ENCODE results near the gene PTPN9. TPM values are rescaled to one million over a fixed set of nuclear protein-coding genes. Genes with fewer than 3 reads are reported as not detected.
A peak's percentile ranks its signal among the peaks of the same experiment; 100 is the strongest.

PTPN9 gene
- total RNA-seq: 10 to 100 TPM; 19.3 to 22.3 TPM

DNA sequence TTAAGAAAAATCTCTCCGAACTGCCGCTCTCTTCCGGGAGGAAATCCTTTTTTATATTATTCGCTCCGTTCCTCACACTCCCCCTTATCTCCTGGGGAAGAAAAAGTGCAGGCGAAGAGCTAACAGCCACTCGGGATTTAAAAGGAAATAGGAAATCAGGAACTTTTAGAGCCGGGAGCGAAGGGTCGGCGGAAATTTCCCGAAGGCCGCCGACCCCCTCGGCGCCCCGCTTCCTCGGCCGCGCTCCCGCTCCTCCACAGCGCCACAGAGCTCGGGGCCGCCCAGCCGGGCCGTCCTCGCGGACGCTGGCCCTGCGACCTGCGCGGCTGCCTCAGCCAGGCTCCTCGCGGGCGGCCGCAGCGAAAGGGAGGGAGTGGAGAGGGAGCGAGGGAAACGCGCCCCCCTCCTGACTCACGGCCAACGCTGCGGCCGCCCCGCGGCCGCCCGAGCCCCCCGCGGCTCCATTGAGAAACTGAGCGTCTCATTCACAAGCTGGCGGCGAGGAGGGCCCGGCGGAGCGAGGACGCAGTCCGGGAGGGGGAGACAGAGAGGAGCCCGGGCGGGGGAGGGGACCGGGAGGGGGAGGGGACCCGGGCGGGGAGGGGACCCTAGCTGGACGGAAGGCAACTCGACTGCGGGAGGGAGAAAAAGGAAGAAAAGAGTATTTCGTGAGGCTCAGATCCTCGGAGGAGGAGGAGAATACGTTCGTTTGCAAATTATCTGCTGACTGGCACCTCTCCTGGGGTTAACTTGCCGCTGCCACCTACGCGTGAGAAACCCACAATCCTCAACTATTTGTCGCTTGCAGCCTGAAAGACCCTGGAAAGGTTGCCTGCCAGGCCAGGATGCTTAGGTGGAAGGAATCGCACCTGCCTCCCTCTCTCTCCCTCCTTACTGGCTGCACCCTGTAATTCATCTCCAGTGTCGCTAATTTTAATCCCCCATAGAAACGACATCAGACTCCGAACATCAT is at the start of gene PTPN9:
TSS of gene PTPN9 (minus strand) at position 368 of the 973 bp plus-strand sequence. CDS start 539 bp downstream, outside the sequence.
- no peaks in the 10 kb centered on the region for H3K27me3 ChIP-seq (replicated peaks; ENCODE audit: insufficient read depth)
- no peaks in the 10 kb centered on the region for H3K36me3 ChIP-seq
- DNase-seq (ENCODE audit: low spot score): peak; percentile 71
- TF ChIP-seq, protein P1, sequence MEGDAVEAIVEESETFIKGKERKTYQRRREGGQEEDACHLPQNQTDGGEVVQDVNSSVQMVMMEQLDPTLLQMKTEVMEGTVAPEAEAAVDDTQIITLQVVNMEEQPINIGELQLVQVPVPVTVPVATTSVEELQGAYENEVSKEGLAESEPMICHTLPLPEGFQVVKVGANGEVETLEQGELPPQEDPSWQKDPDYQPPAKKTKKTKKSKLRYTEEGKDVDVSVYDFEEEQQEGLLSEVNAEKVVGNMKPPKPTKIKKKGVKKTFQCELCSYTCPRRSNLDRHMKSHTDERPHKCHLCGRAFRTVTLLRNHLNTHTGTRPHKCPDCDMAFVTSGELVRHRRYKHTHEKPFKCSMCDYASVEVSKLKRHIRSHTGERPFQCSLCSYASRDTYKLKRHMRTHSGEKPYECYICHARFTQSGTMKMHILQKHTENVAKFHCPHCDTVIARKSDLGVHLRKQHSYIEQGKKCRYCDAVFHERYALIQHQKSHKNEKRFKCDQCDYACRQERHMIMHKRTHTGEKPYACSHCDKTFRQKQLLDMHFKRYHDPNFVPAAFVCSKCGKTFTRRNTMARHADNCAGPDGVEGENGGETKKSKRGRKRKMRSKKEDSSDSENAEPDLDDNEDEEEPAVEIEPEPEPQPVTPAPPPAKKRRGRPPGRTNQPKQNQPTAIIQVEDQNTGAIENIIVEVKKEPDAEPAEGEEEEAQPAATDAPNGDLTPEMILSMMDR (IDR thresholded peaks at IDR 0.05): peak; percentile 22 to 46 (median 32)
- TF ChIP-seq POLR2A (IDR thresholded peaks at IDR 0.05) (peak; percentile 64), POLR2AphosphoS5 (IDR thresholded peaks at IDR 0.05) (peak; percentile 23)
- peak within 1 kb of the TSS; percentile 84 to 92 for H3K27ac ChIP-seq
- H3K4me3 ChIP-seq: peak within 1 kb of the TSS; percentile 91 to 94
- intact Hi-C loops (cut with DNase I): loop anchor here (1.0 to 5.0 kb wide), 4 partner anchors 52 to 211 kb away; partner anchors contain the start of genes MAN2C1, SIN3A and SNX33
- H3K9me3 ChIP-seq: no peaks in the 10 kb centered on the region
- WGBS: 1% methylated on average over 78 of the region's 78 CpGs
- no peaks in the 10 kb centered on the region for H3K4me1 ChIP-seq (replicated peaks)

DNA sequence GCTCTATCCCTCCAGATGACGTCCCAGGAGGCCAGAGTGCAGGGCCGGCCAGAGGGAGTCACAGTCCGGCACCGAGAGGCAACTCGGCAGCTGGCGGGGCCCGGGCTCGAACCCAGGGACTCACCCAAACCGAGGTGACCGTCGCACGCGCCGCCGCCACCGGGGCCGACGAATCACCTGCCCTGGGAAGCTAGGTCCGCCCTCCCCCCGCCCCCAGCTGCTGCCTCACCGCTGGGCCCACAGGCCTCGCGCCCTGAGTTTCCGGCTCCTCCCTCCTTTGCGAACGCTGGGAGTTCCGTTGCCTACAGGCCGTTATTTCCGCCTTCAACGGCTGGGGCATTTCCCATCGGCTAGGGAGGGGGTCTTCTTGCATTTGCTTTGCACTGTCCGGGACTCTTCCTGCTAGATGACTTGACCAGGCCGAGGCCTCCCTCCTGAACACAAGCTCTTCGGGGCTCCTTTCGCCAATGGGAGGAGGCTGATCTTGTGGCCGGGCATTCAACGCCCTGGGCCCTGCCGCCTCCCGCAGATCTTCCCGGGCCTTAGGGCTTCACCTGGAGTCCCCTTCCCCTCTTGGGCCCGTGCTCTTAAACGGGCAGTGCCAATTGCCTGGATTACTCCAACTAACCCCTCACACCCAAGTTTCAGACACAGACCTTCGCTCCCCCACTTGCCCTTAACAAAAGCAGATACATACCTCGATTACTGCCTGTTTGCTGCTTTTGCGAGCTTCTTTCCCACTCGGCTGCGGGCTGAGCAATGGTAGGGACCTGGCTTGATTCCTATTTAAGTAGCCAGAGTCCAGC is 46.6 kb upstream of the PTPN9 start, which contains the start of gene SNUPN:
TSS of gene SNUPN (minus strand) at position 184 of the 806 bp plus-strand sequence. CDS start 4,674 bp downstream, outside the sequence.
- peak; percentile 91 for DNase-seq (ENCODE audit: low spot score)
- peak within 1 kb of the TSS; percentile 90 to 91 for H3K27ac ChIP-seq
- intact Hi-C loops (cut with DNase I): loop anchor here (2.0 kb wide), 1 partner anchor 175 kb away; the partner anchor contains the start of gene SIN3A
- under 1% methylated on average over 45 of the region's 47 CpGs for WGBS
- H3K4me3 ChIP-seq: peak within 1 kb of the TSS; percentile 66 to 74
- H3K4me1 ChIP-seq (replicated peaks): peaks cover 3% of the 10 kb centered on the region
- H3K36me3 ChIP-seq: no peaks in the 10 kb centered on the region
- no peaks in the 10 kb centered on the region for H3K27me3 ChIP-seq (replicated peaks; ENCODE audit: insufficient read depth)
- TF ChIP-seq POLR2AphosphoS5 (IDR thresholded peaks at IDR 0.05): peak; percentile 91
- TF ChIP-seq, protein P1 (IDR thresholded peaks at IDR 0.05): peak in 2 of 4 experiments; percentile 16 to 32
- TF ChIP-seq POLR2A (IDR thresholded peaks at IDR 0.05): peak; percentile 16
- no peaks in the 10 kb centered on the region for H3K9me3 ChIP-seq

DNA sequence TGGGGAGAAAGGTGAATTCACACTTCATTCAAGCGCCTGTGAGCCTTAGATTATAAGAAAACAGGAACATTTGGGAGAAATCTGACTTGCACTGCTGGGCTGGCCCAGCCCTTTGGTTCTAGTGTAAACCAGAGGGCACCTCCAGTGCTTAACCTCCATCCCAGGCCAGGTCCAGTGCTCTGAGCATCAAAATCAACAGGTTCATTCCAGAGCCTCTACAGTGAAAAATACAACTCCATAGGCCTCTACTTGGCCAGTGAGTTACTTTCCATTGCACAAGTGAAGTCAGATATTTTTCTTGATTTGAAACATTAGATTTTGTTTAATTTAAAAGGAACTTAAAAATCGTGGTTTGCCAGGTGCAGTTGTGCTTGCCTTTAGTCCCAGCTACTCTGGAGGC is 43.4 kb upstream of the PTPN9 start:
- no peak overlapping the region for H3K4me3 ChIP-seq
- H3K4me1 ChIP-seq (replicated peaks): peaks cover 3% of the 10 kb centered on the region
- H3K36me3 ChIP-seq: no peaks in the 10 kb centered on the region
- DNase-seq (ENCODE audit: low spot score): no peak
- no peaks in the 10 kb centered on the region for H3K27me3 ChIP-seq (replicated peaks; ENCODE audit: insufficient read depth)
- intact Hi-C loops (cut with DNase I): loop anchor here (5.0 kb wide), 1 partner anchor 90 kb away; no protein-coding TSS in a partner anchor
- WGBS: 74% methylated on average over 2 of the region's 2 CpGs
- H3K27ac ChIP-seq: no peak overlapping the region
- TF ChIP-seq POLR2A (IDR thresholded peaks at IDR 0.05) (no peak), POLR2AphosphoS5 (IDR thresholded peaks at IDR 0.05) (no peak)
- TF ChIP-seq, protein P1 (IDR thresholded peaks at IDR 0.05): no peak
- H3K9me3 ChIP-seq: no peaks in the 10 kb centered on the region

DNA sequence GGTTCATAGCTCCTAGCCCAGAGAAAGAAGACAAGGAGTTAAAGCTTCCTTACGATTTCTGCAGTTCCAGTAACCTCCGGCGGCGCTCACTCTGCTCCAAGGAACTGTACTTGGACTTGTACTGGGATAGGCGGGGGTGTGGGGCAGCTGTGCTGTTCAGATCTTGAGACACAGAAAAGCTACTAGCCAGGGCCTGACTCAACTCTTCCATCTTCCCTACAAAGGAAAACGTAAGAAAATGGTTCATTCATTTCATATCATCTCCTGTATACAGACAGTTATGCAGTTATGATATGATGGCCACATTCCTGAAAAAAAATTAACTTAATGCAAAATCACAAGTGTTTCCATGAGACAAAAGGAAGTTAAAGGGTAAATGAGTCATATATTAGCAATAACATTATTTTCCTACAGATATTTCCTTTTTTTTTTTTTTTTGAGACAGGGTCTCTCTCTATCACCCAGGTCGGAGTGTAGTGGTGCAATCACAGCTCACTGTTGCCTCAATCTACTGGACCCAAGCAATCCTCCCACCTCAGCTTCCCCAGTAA is 41.8 kb upstream of the PTPN9 start:
- H3K4me1 ChIP-seq (replicated peaks): no peaks in the 10 kb centered on the region
- H3K9me3 ChIP-seq: no peaks in the 10 kb centered on the region
- peaks cover 0 to 5% of the 10 kb centered on the region in 2 donors for H3K36me3 ChIP-seq
- H3K27me3 ChIP-seq (replicated peaks; ENCODE audit: insufficient read depth): no peaks in the 10 kb centered on the region
- no peak overlapping the region for H3K4me3 ChIP-seq
- H3K27ac ChIP-seq: peak overlapping the region; percentile 23 to 66
- intact Hi-C loops (cut with DNase I): loop anchor here (5.0 kb wide), 1 partner anchor 89 kb away; no protein-coding TSS in a partner anchor
- TF ChIP-seq, protein P1 (IDR thresholded peaks at IDR 0.05): peak in 1 of 4 experiments; percentile 24
- TF ChIP-seq POLR2AphosphoS5 (IDR thresholded peaks at IDR 0.05) (peak; percentile 30), POLR2A (IDR thresholded peaks at IDR 0.05) (no peak)
- 57% methylated on average over 7 of the region's 7 CpGs for WGBS
- peak; percentile 31 for DNase-seq (ENCODE audit: low spot score)

Data from prostate gland (tissue), 2 donors.